ENCODE data around the gene DHRS3. TPM values are rescaled to one million over a fixed set of nuclear protein-coding genes. Genes with fewer than 3 reads are reported as not detected.

Gene DHRS3

DNA sequence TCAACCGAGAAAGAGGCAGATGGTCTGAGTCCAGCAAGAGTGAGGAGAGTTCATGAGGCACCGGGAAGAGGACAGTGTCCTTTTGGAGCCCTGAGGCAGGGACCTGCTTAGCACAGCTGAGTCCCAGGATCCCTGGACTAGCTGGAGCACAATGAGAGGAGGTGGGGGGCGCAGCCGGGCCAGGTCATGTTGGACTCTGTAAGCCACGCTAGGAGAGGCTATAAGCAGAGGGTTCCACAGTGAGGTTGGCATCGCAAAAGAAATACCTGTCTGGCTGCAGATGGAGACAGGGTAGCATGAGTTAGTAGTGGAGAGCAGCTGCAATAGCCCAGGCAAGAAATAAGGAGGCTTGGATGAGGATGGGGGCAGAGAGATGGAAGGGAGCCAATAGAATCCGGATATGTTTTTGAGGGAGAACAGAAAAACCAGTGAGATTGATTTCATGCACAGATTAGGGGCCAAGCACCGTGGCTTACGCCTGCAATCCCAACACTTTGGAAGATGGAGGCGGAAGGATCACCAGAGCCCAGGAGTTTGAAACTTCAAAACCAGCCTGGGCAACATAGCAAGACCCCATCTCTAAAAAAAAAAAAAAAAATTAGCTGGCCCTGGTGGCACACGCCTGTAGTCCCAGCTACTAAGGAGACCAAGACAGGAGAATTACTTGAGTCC, 98.2 kb downstream of the DHRS3 start:
- H3K23ac ChIP-seq (ENCODE audit: low read depth, low read length, poor library complexity), result peak overlapping the region; percentile 18
- no peak overlapping the region for H3K9ac ChIP-seq (ENCODE audit: low read depth, low read length, poor library complexity)
- WGBS, 2 donors (ENCODE audit: extremely low coverage in 2 of 2, insufficient read length in 2 of 2, insufficient replicate concordance in 1 of 2), result no CpG with 5 or more reads among the region's 11 CpGs
- H3K27me3 ChIP-seq (ENCODE audit: control insufficient read depth in 3 of 3, insufficient read depth in 3 of 3, low read depth in 1 of 3, low read length in 3 of 3), result no peaks in the 10 kb centered on the region
- H4K91ac ChIP-seq (ENCODE audit: low read depth, low read length, poor library complexity), result no peak overlapping the region
- H3K18ac ChIP-seq (ENCODE audit: low read length), result peak overlapping the region; percentile 22
- H2AK5ac ChIP-seq (ENCODE audit: low read depth, low read length), result no peak overlapping the region
- H3K27ac ChIP-seq (replicated peaks; ENCODE audit: low read length), result no peak overlapping the region
- no peak overlapping the region for H3K4ac ChIP-seq (ENCODE audit: low read length)
- peak overlapping the region; percentile 14 for H2BK5ac ChIP-seq (ENCODE audit: low read length)
- H3K14ac ChIP-seq (ENCODE audit: low read length), result peak overlapping the region; percentile 39
- H3K4me3 ChIP-seq (ENCODE audit: low read length in 2 of 2), result no peak overlapping the region
- no peak overlapping the region for H3K4me2 ChIP-seq (ENCODE audit: insufficient read depth, low read length, poor library complexity, severe bottlenecking)
- H2BK120ac ChIP-seq (ENCODE audit: low read depth, low read length), result no peak overlapping the region
- peak overlapping the region; percentile 3 for H2BK15ac ChIP-seq (ENCODE audit: low read length)
- no peak overlapping the region for H4K8ac ChIP-seq (ENCODE audit: low read depth, low read length)
- no peak for DNase-seq (ENCODE audit: low spot score)
- peaks cover 0 to 6% of the 10 kb centered on the region in 2 donors for H3K4me1 ChIP-seq (ENCODE audit: control insufficient read depth in 2 of 2, insufficient read depth in 1 of 2, low read depth in 1 of 2, low read length in 2 of 2)
- no peaks in the 10 kb centered on the region for H3K79me1 ChIP-seq (ENCODE audit: low read depth, low read length)
- no peak overlapping the region for H2AFZ ChIP-seq (ENCODE audit: low read length)
- no peaks in the 10 kb centered on the region for H3K36me3 ChIP-seq (replicated peaks in 1 of 2; ENCODE audit: control insufficient read depth in 2 of 2, insufficient read depth in 2 of 2, low read length in 2 of 2)
- no peaks in the 10 kb centered on the region for H3K9me3 ChIP-seq (replicated peaks in 1 of 2; ENCODE audit: control insufficient read depth in 2 of 2, insufficient read depth in 1 of 2, low read depth in 1 of 2, low read length in 2 of 2)
- H2BK12ac ChIP-seq (ENCODE audit: low read length), result peak overlapping the region; percentile 51

DNA sequence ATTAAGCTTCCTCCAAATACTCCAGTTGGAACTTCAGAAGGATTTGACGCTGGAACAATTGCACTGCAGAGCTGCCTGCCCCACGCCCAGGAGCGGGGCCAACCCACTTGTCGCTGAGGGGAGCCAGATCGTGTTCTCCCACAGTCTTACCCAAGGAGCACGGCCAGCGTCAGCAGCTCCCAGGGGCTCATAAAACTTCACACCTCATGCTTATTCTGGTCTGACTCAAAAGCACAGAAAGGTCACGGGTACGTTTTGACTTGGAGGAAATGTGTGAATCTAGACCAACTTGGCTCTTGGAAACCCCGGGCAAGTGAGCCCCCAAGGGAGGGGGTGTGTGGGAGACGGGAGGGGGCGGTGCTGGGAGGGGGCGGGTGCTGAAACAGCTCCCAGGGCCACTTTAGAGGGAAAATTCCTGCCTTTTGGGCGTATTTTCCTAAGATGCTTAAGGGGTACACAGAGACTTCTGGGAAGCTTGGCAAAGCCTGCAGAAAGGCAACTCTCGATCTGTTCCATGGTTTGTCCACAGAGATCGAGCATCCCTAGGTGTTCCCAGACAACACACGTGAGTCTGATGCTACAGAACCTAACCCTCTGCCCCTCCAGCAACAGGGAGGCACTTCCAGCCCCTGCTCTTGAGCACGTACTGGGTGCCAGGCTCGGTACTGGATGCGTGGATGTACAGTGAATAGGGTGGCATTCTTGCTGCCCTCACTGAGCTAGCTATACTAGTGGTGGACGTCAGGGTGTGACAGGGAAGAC, 98.9 kb downstream of the DHRS3 start:
- Histone ChIP-seq H2BK15ac (ENCODE audit: low read length) (peak overlapping the region; percentile 3), H3K4me1 (ENCODE audit: control insufficient read depth in 2 of 2, insufficient read depth in 1 of 2, low read depth in 1 of 2, low read length in 2 of 2) (peaks cover 0 to 6% of the 10 kb centered on the region in 2 donors), H3K14ac (ENCODE audit: low read length) (peak overlapping the region; percentile 39), H3K4me2 (ENCODE audit: insufficient read depth, low read length, poor library complexity, severe bottlenecking) (no peak overlapping the region), H2BK12ac (ENCODE audit: low read length) (peak overlapping the region; percentile 51), H4K8ac (ENCODE audit: low read depth, low read length) (no peak overlapping the region), H3K18ac (ENCODE audit: low read length) (no peak overlapping the region), H3K27me3 (ENCODE audit: control insufficient read depth in 3 of 3, insufficient read depth in 3 of 3, low read depth in 1 of 3, low read length in 3 of 3) (no peaks in the 10 kb centered on the region), H2AFZ (ENCODE audit: low read length) (no peak overlapping the region), H3K4me3 (ENCODE audit: low read length in 2 of 2) (no peak overlapping the region), H3K36me3 (replicated peaks in 1 of 2; ENCODE audit: control insufficient read depth in 2 of 2, insufficient read depth in 2 of 2, low read length in 2 of 2) (no peaks in the 10 kb centered on the region), H2BK5ac (ENCODE audit: low read length) (peak overlapping the region; percentile 14), H3K9ac (ENCODE audit: low read depth, low read length, poor library complexity) (no peak overlapping the region), H3K23ac (ENCODE audit: low read depth, low read length, poor library complexity) (no peak overlapping the region), H2AK5ac (ENCODE audit: low read depth, low read length) (no peak overlapping the region), H2BK120ac (ENCODE audit: low read depth, low read length) (no peak overlapping the region), H3K4ac (ENCODE audit: low read length) (no peak overlapping the region), H3K79me1 (ENCODE audit: low read depth, low read length) (no peaks in the 10 kb centered on the region), H4K91ac (ENCODE audit: low read depth, low read length, poor library complexity) (no peak overlapping the region), H3K9me3 (replicated peaks in 1 of 2; ENCODE audit: control insufficient read depth in 2 of 2, insufficient read depth in 1 of 2, low read depth in 1 of 2, low read length in 2 of 2) (no peaks in the 10 kb centered on the region), H3K27ac (replicated peaks; ENCODE audit: low read length) (no peak overlapping the region)
- WGBS, 2 donors (ENCODE audit: extremely low coverage in 2 of 2, insufficient read length in 2 of 2, insufficient replicate concordance in 1 of 2), result no CpG with 5 or more reads among the region's 21 CpGs
- DNase-seq (ENCODE audit: low spot score), result no peak

Small RNA genes within 50 kb of the gene (small RNA-seq; reads per million reads assigned to genes)
- gene MIR6730 (ENCODE audit: insufficient read depth) (not detected), gene RNU6ATAC18P (ENCODE audit: insufficient read depth) (not detected)

Data from neuronal stem cell (in vitro differentiated cells).